ENCODE data around the gene KIF5C. TPM values are rescaled to one million over a fixed set of nuclear protein-coding genes. Genes with fewer than 3 reads are reported as not detected.

Gene KIF5C
- total RNA-seq, 1 experiment from 2014 or later, result 1.5 TPM

GRCh38 chr2:149002378-149002890, 127.4 kb downstream of the KIF5C start:
- H3K9me3 ChIP-seq, result no peaks in the 10 kb centered on the region
- no peaks in the 10 kb centered on the region; the same call in 1 of the 2 replicates for H3K27me3 ChIP-seq (replicated peaks; ENCODE audit: control insufficient read depth, insufficient read depth, low read length)
- no peak for DNase-seq
- no peak overlapping the region for H3K27ac Mint-ChIP-seq (ENCODE audit: unreplicated experiment)
- no peaks in the 10 kb centered on the region for H3K36me3 Mint-ChIP-seq (ENCODE audit: insufficient read depth, unreplicated experiment)
- H3K36me3 ChIP-seq (ENCODE audit: control insufficient read depth, insufficient read depth, low read length), result no peaks in the 10 kb centered on the region
- no peaks in the 10 kb centered on the region for H3K4me1 Mint-ChIP-seq (ENCODE audit: low read depth, unreplicated experiment)
- H3K9me3 Mint-ChIP-seq (ENCODE audit: unreplicated experiment), result no peaks in the 10 kb centered on the region
- H3K4me3 Mint-ChIP-seq (ENCODE audit: unreplicated experiment), result no peak overlapping the region
- intact Hi-C loops (cut with micrococcal nuclease; ENCODE audit: unreplicated experiment), result no loop called here
- no peak overlapping the region for H3K4me3 ChIP-seq (ENCODE audit: low read depth, low read length)
- H3K27me3 Mint-ChIP-seq (ENCODE audit: insufficient read depth, unreplicated experiment), result no peaks in the 10 kb centered on the region
- TF ChIP-seq, protein P1, sequence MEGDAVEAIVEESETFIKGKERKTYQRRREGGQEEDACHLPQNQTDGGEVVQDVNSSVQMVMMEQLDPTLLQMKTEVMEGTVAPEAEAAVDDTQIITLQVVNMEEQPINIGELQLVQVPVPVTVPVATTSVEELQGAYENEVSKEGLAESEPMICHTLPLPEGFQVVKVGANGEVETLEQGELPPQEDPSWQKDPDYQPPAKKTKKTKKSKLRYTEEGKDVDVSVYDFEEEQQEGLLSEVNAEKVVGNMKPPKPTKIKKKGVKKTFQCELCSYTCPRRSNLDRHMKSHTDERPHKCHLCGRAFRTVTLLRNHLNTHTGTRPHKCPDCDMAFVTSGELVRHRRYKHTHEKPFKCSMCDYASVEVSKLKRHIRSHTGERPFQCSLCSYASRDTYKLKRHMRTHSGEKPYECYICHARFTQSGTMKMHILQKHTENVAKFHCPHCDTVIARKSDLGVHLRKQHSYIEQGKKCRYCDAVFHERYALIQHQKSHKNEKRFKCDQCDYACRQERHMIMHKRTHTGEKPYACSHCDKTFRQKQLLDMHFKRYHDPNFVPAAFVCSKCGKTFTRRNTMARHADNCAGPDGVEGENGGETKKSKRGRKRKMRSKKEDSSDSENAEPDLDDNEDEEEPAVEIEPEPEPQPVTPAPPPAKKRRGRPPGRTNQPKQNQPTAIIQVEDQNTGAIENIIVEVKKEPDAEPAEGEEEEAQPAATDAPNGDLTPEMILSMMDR (IDR thresholded peaks at IDR 0.05; ENCODE audit: insufficient read depth in 1 of 2, low read depth in 1 of 2, low read length in 1 of 2, severe bottlenecking in 1 of 2, unreplicated experiment in 1 of 2), result no peak
- ChIA-PET POLR2A (no interaction called here), CTCF (interaction anchor here (0.6 kb wide), 1 partner anchor 26 kb away, joined by 3 read pairs; no protein-coding TSS in a partner anchor)
- H3K4me1 ChIP-seq, result peaks cover 15% of the 10 kb centered on the region
- BruUV-seq (replicated peaks), result no TSS peak

GRCh38 chr2:149002891-149003740, 128.1 kb downstream of the KIF5C start:
- H3K27me3 Mint-ChIP-seq (ENCODE audit: insufficient read depth, unreplicated experiment), result no peaks in the 10 kb centered on the region
- H3K9me3 Mint-ChIP-seq (ENCODE audit: unreplicated experiment), result no peaks in the 10 kb centered on the region
- Histone ChIP-seq H3K36me3 (ENCODE audit: control insufficient read depth, insufficient read depth, low read length) (no peaks in the 10 kb centered on the region), H3K9me3 (no peaks in the 10 kb centered on the region), H3K4me1 (peaks cover 10% of the 10 kb centered on the region; the same call in 1 of the 2 replicates), H3K4me3 (ENCODE audit: low read depth, low read length) (no peak overlapping the region), H3K27me3 (replicated peaks; ENCODE audit: control insufficient read depth, insufficient read depth, low read length) (no peaks in the 10 kb centered on the region; the same call in 1 of the 2 replicates)
- CTCF ChIA-PET, result interaction anchor here (0.6 kb wide), 1 partner anchor 25 kb away, joined by 3 read pairs; no protein-coding TSS in a partner anchor
- POLR2A ChIA-PET, result no interaction called here
- no TSS peak for BruUV-seq (replicated peaks)
- H3K4me1 Mint-ChIP-seq (ENCODE audit: low read depth, unreplicated experiment), result no peaks in the 10 kb centered on the region
- TF ChIP-seq, protein P1 (IDR thresholded peaks at IDR 0.05; ENCODE audit: insufficient read depth in 1 of 2, low read depth in 1 of 2, low read length in 1 of 2, severe bottlenecking in 1 of 2, unreplicated experiment in 1 of 2), result no peak
- DNase-seq, result no peak
- H3K27ac Mint-ChIP-seq (ENCODE audit: unreplicated experiment), result no peak overlapping the region
- H3K36me3 Mint-ChIP-seq (ENCODE audit: insufficient read depth, unreplicated experiment), result no peaks in the 10 kb centered on the region
- intact Hi-C loops (cut with micrococcal nuclease; ENCODE audit: unreplicated experiment), result no loop called here
- H3K4me3 Mint-ChIP-seq (ENCODE audit: unreplicated experiment), result no peak overlapping the region

GRCh38 chr2:149004836-149005235, 129.8 kb downstream of the KIF5C start:
- BruUV-seq (replicated peaks), result no TSS peak
- intact Hi-C loops (cut with micrococcal nuclease; ENCODE audit: unreplicated experiment), result no loop called here
- Histone ChIP-seq H3K36me3 (ENCODE audit: control insufficient read depth, insufficient read depth, low read length) (no peaks in the 10 kb centered on the region), H3K9me3 (no peaks in the 10 kb centered on the region), H3K27me3 (replicated peaks; ENCODE audit: control insufficient read depth, insufficient read depth, low read length) (no peaks in the 10 kb centered on the region), H3K4me1 (peaks cover 5% of the 10 kb centered on the region; the same call in 1 of the 2 replicates), H3K4me3 (ENCODE audit: low read depth, low read length) (no peak overlapping the region)
- no peak overlapping the region for H3K27ac Mint-ChIP-seq (ENCODE audit: unreplicated experiment)
- POLR2A ChIA-PET, result no interaction called here
- no peaks in the 10 kb centered on the region for H3K9me3 Mint-ChIP-seq (ENCODE audit: unreplicated experiment)
- H3K27me3 Mint-ChIP-seq (ENCODE audit: insufficient read depth, unreplicated experiment), result no peaks in the 10 kb centered on the region
- H3K36me3 Mint-ChIP-seq (ENCODE audit: insufficient read depth, unreplicated experiment), result no peaks in the 10 kb centered on the region
- no peak overlapping the region for H3K4me3 Mint-ChIP-seq (ENCODE audit: unreplicated experiment)
- H3K4me1 Mint-ChIP-seq (ENCODE audit: low read depth, unreplicated experiment), result no peaks in the 10 kb centered on the region
- TF ChIP-seq, protein P1 (IDR thresholded peaks at IDR 0.05; ENCODE audit: insufficient read depth in 1 of 2, low read depth in 1 of 2, low read length in 1 of 2, severe bottlenecking in 1 of 2, unreplicated experiment in 1 of 2), result no peak
- CTCF ChIA-PET, result no interaction called here
- DNase-seq, result no peak

Measured in Caco-2 (cell line).